Astrocyte (in vitro differentiated cells and primary cell): ENCODE data around the gene CSMD2. TPM values are rescaled to one million over a fixed set of nuclear protein-coding genes. Genes with fewer than 3 reads are reported as not detected.
A peak's percentile ranks its signal among the peaks of the same experiment; 100 is the strongest.
"Not testable (repeated sequence)": the region's sequence is repeated elsewhere in the genome, so short reads cannot be mapped to it uniquely, and the experiment has no call there.

Source experiments
- DNase-seq: peaks from one replicate; pipeline ENCODE4 v3.0.0-alpha.2; 2010; ENCODE audit warnings: low read depth
- FAIRE-seq: peaks from 2 replicates; lab custom pipeline; 2011; peaks lifted over from hg19 to GRCh38; lab: Jason Lieb, UNC
- H2AFZ ChIP-seq: 2 replicates; pipeline ENCODE4 v1.6.0; 2012; ENCODE audit warnings: low read depth, low read length, inconsistent platforms
- H3K27ac ChIP-seq: 2 replicates; pipeline ENCODE4 v1.5.1; 2011; ENCODE audit warnings: low read depth, low read length, inconsistent platforms
- H3K27me3 ChIP-seq: 2 replicates; pipeline ENCODE4 v1.6.0; 2011; ENCODE audit warnings: low read length, inconsistent platforms; ENCODE audit not compliant: insufficient read depth
- H3K36me3 ChIP-seq: 2 replicates; pipeline ENCODE4 v1.5.1; 2011; ENCODE audit warnings: low read length, inconsistent platforms; ENCODE audit not compliant: insufficient read depth
- H3K4me1 ChIP-seq: 2 replicates; pipeline ENCODE4 v1.5.1; 2011; ENCODE audit warnings: low read length, inconsistent platforms; ENCODE audit not compliant: insufficient read depth
- H3K4me2 ChIP-seq: 2 replicates; pipeline ENCODE4 v1.6.0; 2012; ENCODE audit warnings: low read length, inconsistent platforms
- H3K4me3 ChIP-seq: 2 replicates; pipeline ENCODE4 v1.5.1; 2011; ENCODE audit warnings: low read depth, mild to moderate bottlenecking, low read length, inconsistent platforms; ENCODE audit not compliant: insufficient read depth
- H3K79me2 ChIP-seq: 2 replicates; pipeline ENCODE4 v1.6.0; 2012; ENCODE audit warnings: mild to moderate bottlenecking, low read length, inconsistent platforms; ENCODE audit not compliant: insufficient read depth
- H3K9ac ChIP-seq: 2 replicates; pipeline ENCODE4 v1.6.0; 2012; ENCODE audit warnings: mild to moderate bottlenecking, low read length, inconsistent platforms
- H3K9me3 ChIP-seq: 2 replicates; pipeline ENCODE4 v1.5.1; 2012; ENCODE audit warnings: low read depth, mild to moderate bottlenecking, low read length, inconsistent platforms; ENCODE audit not compliant: insufficient read depth
- H4K20me1 ChIP-seq: 2 replicates; pipeline ENCODE4 v1.6.0; 2012; ENCODE audit warnings: low read length, inconsistent platforms; ENCODE audit not compliant: insufficient read depth
- H3K27ac Mint-ChIP-seq: one replicate; pipeline ENCODE4 v1.8.0; 2021; ENCODE audit warnings: mild to moderate bottlenecking, mixed read lengths; ENCODE audit not compliant: unreplicated experiment
- H3K27me3 Mint-ChIP-seq: one replicate; pipeline ENCODE4 v1.8.0; 2021; ENCODE audit warnings: low read depth, mixed read lengths; ENCODE audit not compliant: unreplicated experiment
- H3K36me3 Mint-ChIP-seq: one replicate; pipeline ENCODE4 v1.8.0; 2021; ENCODE audit warnings: low read depth, mixed read lengths; ENCODE audit not compliant: unreplicated experiment
- H3K4me1 Mint-ChIP-seq: one replicate; pipeline ENCODE4 v1.8.0; 2021; ENCODE audit warnings: low read depth, mixed read lengths; ENCODE audit not compliant: unreplicated experiment
- H3K4me3 Mint-ChIP-seq: one replicate; pipeline ENCODE4 v1.8.0; 2021; ENCODE audit warnings: mild to moderate bottlenecking, moderate library complexity, mixed read lengths; ENCODE audit not compliant: unreplicated experiment
- H3K9me3 Mint-ChIP-seq: one replicate; pipeline ENCODE4 v1.8.0; 2021; ENCODE audit warnings: mild to moderate bottlenecking, mixed read lengths; ENCODE audit not compliant: unreplicated experiment
- EZH2 ChIP-seq: IDR thresholded peaks from 2 replicates; pipeline ENCODE4 v1.6.1; 2012; ENCODE audit warnings: mild to moderate bottlenecking, low read length, inconsistent platforms; ENCODE audit not compliant: insufficient read depth
- total RNA-seq: library from RNA; stranded (reverse); gene quantifications from 2 replicates; pipeline ENCODE4 v1.2.1, GENCODE V29; 2021
- TF ChIP-seq, protein P1 (sequence below): IDR thresholded peaks from 2 replicates; pipeline ENCODE4 v1.5.1; 2011; ENCODE audit warnings: low read depth, mild to moderate bottlenecking, inconsistent platforms, low read length, moderate library complexity; ENCODE audit not compliant: insufficient read depth

Gene CSMD2
- total RNA-seq, 1 donor from 2014 or later: 11.1 TPM

- Histone ChIP-seq H3K4me1 (no peaks in the 10 kb centered on the region), H3K9me3 (no peaks in the 10 kb centered on the region), H4K20me1 (peaks cover 46% of the 10 kb centered on the region), H3K27me3 (no peaks in the 10 kb centered on the region), H2AFZ (no peak overlapping the region), H3K27ac (no peak overlapping the region), H3K4me2 (no peak overlapping the region), H3K36me3 (no peaks in the 10 kb centered on the region), H3K9ac (no peak overlapping the region), H3K79me2 (no peaks in the 10 kb centered on the region), H3K4me3 (no peak overlapping the region)
- DNase-seq: no peak
- no peak for TF ChIP-seq EZH2
- Mint-ChIP-seq H3K9me3 (no peaks in the 10 kb centered on the region), H3K36me3 (peaks cover 9% of the 10 kb centered on the region), H3K27ac (no peak overlapping the region), H3K27me3 (peaks cover 3% of the 10 kb centered on the region), H3K4me1 (no peaks in the 10 kb centered on the region), H3K4me3 (no peak overlapping the region)
- FAIRE-seq: no peak
These were observed 146.7 kb downstream of the CSMD2 start for GRCh38 chr1:34018285-34018684.

DNA sequence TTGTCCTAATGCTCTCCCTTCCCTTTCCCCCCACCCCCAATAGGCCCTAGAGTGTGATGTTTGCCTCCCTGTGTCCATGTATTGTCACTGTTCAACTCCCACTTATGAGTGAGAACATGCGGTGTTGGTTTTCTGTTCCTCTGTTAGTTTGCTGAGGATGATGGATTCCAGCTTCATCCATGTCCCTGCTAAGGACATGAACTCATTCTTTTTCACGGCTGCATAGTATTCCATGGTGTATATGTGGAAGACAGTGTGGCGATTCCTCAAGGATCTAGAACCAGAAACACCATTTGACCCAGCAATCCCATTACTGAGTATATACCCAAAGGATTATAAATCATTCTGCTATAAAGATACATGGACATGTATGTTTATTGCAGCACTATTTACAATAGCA lies 148.7 kb downstream of the CSMD2 start:
- H3K9me3 Mint-ChIP-seq, H3K4me2 ChIP-seq, H3K4me3 ChIP-seq, H3K4me1 ChIP-seq, H3K27ac Mint-ChIP-seq, H3K27ac ChIP-seq, H3K36me3 ChIP-seq, DNase-seq, H3K79me2 ChIP-seq, H3K4me1 Mint-ChIP-seq, H3K36me3 Mint-ChIP-seq, H2AFZ ChIP-seq, H3K4me3 Mint-ChIP-seq, FAIRE-seq, H3K27me3 Mint-ChIP-seq, H3K27me3 ChIP-seq, H3K9me3 ChIP-seq, H3K9ac ChIP-seq: not testable (repeated sequence)
- H4K20me1 ChIP-seq: peaks cover 41% of the 10 kb centered on the region

DNA sequence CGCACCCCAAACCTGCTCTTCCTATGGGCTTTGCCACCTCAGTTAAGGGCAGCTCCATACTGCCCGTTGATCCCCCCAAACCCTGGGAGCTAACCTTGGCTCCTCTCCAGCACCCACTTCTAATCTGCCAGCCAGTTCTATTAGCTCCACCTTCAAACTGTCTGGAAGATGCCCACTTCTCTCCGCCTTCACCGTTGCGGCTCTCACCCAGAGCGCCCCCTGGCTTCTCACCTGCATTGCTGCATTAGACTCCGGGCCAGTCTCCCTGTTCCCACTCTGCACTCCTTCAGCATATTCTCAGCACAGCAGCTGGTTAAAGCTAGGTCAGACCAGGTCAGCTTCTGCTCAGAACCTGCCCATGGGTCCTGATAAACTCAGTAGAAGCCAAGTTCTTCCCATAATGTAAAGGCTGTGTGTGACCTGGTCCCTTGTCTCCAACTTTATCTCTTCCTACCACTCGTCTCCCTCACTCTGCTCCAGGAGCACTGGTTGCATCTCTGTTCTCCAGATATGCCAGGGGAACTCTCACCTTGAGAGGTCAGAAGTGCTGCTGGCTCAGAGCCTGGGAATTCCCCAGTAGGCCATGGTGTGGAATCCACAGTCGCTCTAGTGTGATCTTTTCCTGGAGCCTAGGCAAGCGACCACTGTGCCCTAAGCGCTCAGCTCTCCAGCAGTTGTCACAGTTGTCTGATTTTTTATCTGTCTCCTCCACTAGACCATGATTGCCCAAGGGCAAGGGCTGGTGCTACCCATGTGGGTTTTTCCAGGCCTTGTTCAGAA lies 150.9 kb downstream of the CSMD2 start:
- no peak for DNase-seq
- no peak overlapping the region for H2AFZ ChIP-seq

More for the DNA sequence above, 150.9 kb downstream of the CSMD2 start:
- Histone ChIP-seq H3K9ac (no peak overlapping the region), H3K4me3 (no peak overlapping the region), H3K4me1 (no peaks in the 10 kb centered on the region), H3K4me2 (no peak overlapping the region), H3K9me3 (no peaks in the 10 kb centered on the region), H3K27me3 (no peaks in the 10 kb centered on the region), H3K79me2 (no peaks in the 10 kb centered on the region), H4K20me1 (peaks cover 24% of the 10 kb centered on the region), H3K36me3 (no peaks in the 10 kb centered on the region), H3K27ac (no peak overlapping the region)
- no peaks in the 10 kb centered on the region for H3K9me3 Mint-ChIP-seq
- no peak overlapping the region for H3K4me3 Mint-ChIP-seq
- no peaks in the 10 kb centered on the region for H3K27me3 Mint-ChIP-seq
- no peak overlapping the region for H3K27ac Mint-ChIP-seq
- H3K4me1 Mint-ChIP-seq: peaks cover 6% of the 10 kb centered on the region
- FAIRE-seq: no peak
- peaks cover 2% of the 10 kb centered on the region for H3K36me3 Mint-ChIP-seq
- TF ChIP-seq EZH2: no peak
- TF ChIP-seq, protein P1, sequence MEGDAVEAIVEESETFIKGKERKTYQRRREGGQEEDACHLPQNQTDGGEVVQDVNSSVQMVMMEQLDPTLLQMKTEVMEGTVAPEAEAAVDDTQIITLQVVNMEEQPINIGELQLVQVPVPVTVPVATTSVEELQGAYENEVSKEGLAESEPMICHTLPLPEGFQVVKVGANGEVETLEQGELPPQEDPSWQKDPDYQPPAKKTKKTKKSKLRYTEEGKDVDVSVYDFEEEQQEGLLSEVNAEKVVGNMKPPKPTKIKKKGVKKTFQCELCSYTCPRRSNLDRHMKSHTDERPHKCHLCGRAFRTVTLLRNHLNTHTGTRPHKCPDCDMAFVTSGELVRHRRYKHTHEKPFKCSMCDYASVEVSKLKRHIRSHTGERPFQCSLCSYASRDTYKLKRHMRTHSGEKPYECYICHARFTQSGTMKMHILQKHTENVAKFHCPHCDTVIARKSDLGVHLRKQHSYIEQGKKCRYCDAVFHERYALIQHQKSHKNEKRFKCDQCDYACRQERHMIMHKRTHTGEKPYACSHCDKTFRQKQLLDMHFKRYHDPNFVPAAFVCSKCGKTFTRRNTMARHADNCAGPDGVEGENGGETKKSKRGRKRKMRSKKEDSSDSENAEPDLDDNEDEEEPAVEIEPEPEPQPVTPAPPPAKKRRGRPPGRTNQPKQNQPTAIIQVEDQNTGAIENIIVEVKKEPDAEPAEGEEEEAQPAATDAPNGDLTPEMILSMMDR: peak; percentile 15
